ENCODE measurements around the gene C16orf89. TPM values are rescaled to one million over a fixed set of nuclear protein-coding genes. Genes with fewer than 3 reads are reported as not detected.

C16orf89 gene
- polyA plus RNA-seq, 1 of the 3 experiments (the other 2 are of a cell fraction) = not detected

DNA sequence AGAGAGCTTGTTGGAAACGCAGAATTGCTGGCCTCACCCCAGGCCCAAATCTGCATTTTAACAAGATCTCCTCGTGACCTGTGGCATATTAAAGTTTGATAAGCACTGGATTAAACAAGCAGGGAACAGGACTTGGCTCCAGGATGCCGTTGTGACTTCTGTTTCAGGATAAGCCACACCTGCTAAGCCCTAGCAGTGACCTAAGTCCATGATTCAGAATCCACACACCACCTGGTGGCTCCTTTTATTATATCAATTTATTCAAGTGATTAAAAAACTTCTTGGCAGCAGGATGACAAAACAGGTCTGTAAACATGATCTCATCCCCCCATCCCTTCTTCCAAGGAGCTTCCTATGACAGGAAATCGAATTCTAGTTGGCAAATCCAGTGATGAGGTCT, 41.1 kb downstream of the C16orf89 start:
- no peak for DNase-seq
- H3K27ac ChIP-seq (ENCODE audit: low read depth in 2 of 2, low read length in 1 of 2) = no peak overlapping the region
- peaks cover 18% of the 10 kb centered on the region; the same call in 1 of the 2 replicates for H3K27me3 ChIP-seq (ENCODE audit: insufficient read depth)
- no peaks in the 10 kb centered on the region for H4K20me1 ChIP-seq (ENCODE audit: insufficient read depth)
- H3K79me2 ChIP-seq (ENCODE audit: insufficient read depth) = no peaks in the 10 kb centered on the region
- WGBS (ENCODE audit: low lambda C conversion rate) = 46% methylated on average over 4 of the region's 4 CpGs
- POLR2A ChIA-PET = no interaction called here
- CTCF ChIA-PET = interaction anchor here (0.6 to 1.5 kb wide), 4 partner anchors 9 to 66 kb away, joined by 3 to 5 read pairs (median 4); partner anchors contain the start of genes NAGPA and SEC14L5
- H3K4me2 ChIP-seq = no peak overlapping the region
- H3K9me2 ChIP-seq = no peaks in the 10 kb centered on the region
- peaks cover 0 to 2% of the 10 kb centered on the region in 2 experiments for H3K36me3 ChIP-seq (replicated peaks in 1 of 2; ENCODE audit: control insufficient read depth in 1 of 2, insufficient read depth in 2 of 2, low read length in 1 of 2)
- H3F3A ChIP-seq (replicated peaks; ENCODE audit: insufficient read depth) = no peaks in the 10 kb centered on the region
- no peaks in the 10 kb centered on the region for H3K9me3 ChIP-seq
- H3K4me3 ChIP-seq (ENCODE audit: low read depth in 2 of 2, low read length in 1 of 2) = no peak overlapping the region
- H2AFZ ChIP-seq (ENCODE audit: low read depth) = no peak overlapping the region
- no peak overlapping the region for H3K9ac ChIP-seq
- H3K4me1 ChIP-seq (ENCODE audit: control insufficient read depth in 1 of 2, insufficient read depth in 2 of 2, low read depth in 1 of 2, low read length in 1 of 2) = no peaks in the 10 kb centered on the region
- no peak for TF ChIP-seq FOXJ3 (CRISPR knock-in tag; IDR thresholded peaks at IDR 0.05)
- TF ChIP-seq, protein P1, sequence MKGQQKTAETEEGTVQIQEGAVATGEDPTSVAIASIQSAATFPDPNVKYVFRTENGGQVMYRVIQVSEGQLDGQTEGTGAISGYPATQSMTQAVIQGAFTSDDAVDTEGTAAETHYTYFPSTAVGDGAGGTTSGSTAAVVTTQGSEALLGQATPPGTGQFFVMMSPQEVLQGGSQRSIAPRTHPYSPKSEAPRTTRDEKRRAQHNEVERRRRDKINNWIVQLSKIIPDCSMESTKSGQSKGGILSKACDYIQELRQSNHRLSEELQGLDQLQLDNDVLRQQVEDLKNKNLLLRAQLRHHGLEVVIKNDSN (IDR thresholded peaks at IDR 0.05; ENCODE audit: borderline replicate concordance, low read depth) = no peak
- TF ChIP-seq, protein P2, sequence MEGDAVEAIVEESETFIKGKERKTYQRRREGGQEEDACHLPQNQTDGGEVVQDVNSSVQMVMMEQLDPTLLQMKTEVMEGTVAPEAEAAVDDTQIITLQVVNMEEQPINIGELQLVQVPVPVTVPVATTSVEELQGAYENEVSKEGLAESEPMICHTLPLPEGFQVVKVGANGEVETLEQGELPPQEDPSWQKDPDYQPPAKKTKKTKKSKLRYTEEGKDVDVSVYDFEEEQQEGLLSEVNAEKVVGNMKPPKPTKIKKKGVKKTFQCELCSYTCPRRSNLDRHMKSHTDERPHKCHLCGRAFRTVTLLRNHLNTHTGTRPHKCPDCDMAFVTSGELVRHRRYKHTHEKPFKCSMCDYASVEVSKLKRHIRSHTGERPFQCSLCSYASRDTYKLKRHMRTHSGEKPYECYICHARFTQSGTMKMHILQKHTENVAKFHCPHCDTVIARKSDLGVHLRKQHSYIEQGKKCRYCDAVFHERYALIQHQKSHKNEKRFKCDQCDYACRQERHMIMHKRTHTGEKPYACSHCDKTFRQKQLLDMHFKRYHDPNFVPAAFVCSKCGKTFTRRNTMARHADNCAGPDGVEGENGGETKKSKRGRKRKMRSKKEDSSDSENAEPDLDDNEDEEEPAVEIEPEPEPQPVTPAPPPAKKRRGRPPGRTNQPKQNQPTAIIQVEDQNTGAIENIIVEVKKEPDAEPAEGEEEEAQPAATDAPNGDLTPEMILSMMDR (IDR thresholded peaks at IDR 0.05) = peak; percentile 41
- TF ChIP-seq GABPA (IDR thresholded peaks at IDR 0.05; ENCODE audit: low read depth) = no peak

DNA sequence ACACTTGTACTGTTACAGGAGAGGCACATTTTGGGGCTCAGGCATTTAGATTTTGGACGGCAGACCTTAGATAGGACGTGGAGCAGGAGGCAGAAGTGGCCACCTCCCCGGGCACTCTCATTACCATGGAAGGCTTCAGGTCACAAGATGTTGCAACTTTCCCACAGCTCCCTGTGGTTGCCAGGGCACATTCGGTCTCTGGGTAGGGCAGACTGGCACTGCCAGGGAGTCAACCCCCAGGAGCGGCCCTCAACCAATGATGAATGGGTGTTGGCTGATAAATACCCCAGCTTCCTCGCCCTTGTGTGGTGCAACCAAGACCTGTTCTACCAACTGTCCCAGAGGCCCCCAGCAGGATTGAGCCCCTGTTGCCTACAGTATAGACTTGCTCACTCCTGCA, 43.2 kb downstream of the C16orf89 start:
- H3F3A ChIP-seq (replicated peaks; ENCODE audit: insufficient read depth) = no peaks in the 10 kb centered on the region
- POLR2A ChIA-PET = no interaction called here
- H4K20me1 ChIP-seq (ENCODE audit: insufficient read depth) = no peaks in the 10 kb centered on the region
- no peak overlapping the region for H3K4me3 ChIP-seq (ENCODE audit: low read depth in 2 of 2, low read length in 1 of 2)
- H3K4me2 ChIP-seq = no peak overlapping the region
- peaks cover 18% of the 10 kb centered on the region; the same call in 1 of the 2 replicates for H3K27me3 ChIP-seq (ENCODE audit: insufficient read depth)
- H3K9me3 ChIP-seq = no peaks in the 10 kb centered on the region
- CTCF ChIA-PET = no interaction called here
- WGBS (ENCODE audit: low lambda C conversion rate) = 36% methylated on average over 3 of the region's 6 CpGs
- no peaks in the 10 kb centered on the region for H3K79me2 ChIP-seq (ENCODE audit: insufficient read depth)
- no peak for DNase-seq
- no peak overlapping the region for H3K27ac ChIP-seq (ENCODE audit: low read depth in 2 of 2, low read length in 1 of 2)
- H3K36me3 ChIP-seq (replicated peaks in 1 of 2; ENCODE audit: control insufficient read depth in 1 of 2, insufficient read depth in 2 of 2, low read length in 1 of 2) = no peaks in the 10 kb centered on the region
- H2AFZ ChIP-seq (ENCODE audit: low read depth) = no peak overlapping the region
- no peak overlapping the region for H3K9ac ChIP-seq
- H3K4me1 ChIP-seq (ENCODE audit: control insufficient read depth in 1 of 2, insufficient read depth in 2 of 2, low read depth in 1 of 2, low read length in 1 of 2) = no peaks in the 10 kb centered on the region
- TF ChIP-seq MXI1 (IDR thresholded peaks at IDR 0.05; ENCODE audit: low read depth, low read length) (no peak), NRF1 (IDR thresholded peaks at IDR 0.05; ENCODE audit: low read depth, low read length) (no peak), ELF1 (IDR thresholded peaks at IDR 0.05) (no peak), RXRA (IDR thresholded peaks at IDR 0.05; ENCODE audit: borderline replicate concordance, low read depth) (no peak), FOSL2 (IDR thresholded peaks at IDR 0.05; ENCODE audit: borderline replicate concordance, low read depth) (no peak), RCOR1 (IDR thresholded peaks at IDR 0.05; ENCODE audit: low read length) (no peak), EP300 (IDR thresholded peaks at IDR 0.05; ENCODE audit: borderline replicate concordance in 1 of 2, low read depth in 1 of 2, low read length in 1 of 2) (no peak), FOXJ3 (CRISPR knock-in tag; IDR thresholded peaks at IDR 0.05) (no peak), GABPA (IDR thresholded peaks at IDR 0.05; ENCODE audit: low read depth) (no peak)
- TF ChIP-seq, protein P3, sequence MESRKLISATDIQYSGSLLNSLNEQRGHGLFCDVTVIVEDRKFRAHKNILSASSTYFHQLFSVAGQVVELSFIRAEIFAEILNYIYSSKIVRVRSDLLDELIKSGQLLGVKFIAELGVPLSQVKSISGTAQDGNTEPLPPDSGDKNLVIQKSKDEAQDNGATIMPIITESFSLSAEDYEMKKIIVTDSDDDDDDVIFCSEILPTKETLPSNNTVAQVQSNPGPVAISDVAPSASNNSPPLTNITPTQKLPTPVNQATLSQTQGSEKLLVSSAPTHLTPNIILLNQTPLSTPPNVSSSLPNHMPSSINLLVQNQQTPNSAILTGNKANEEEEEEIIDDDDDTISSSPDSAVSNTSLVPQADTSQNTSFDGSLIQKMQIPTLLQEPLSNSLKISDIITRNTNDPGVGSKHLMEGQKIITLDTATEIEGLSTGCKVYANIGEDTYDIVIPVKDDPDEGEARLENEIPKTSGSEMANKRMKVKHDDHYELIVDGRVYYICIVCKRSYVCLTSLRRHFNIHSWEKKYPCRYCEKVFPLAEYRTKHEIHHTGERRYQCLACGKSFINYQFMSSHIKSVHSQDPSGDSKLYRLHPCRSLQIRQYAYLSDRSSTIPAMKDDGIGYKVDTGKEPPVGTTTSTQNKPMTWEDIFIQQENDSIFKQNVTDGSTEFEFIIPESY (IDR thresholded peaks at IDR 0.05; ENCODE audit: borderline replicate concordance, low read depth) = no peak
- no peaks in the 10 kb centered on the region for H3K9me2 ChIP-seq

All from SK-N-SH (cell line).